GM12878 (cell line): Measurements from ENCODE around the gene FNIP1. TPM values are rescaled to one million over a fixed set of nuclear protein-coding genes. Genes with fewer than 3 reads are reported as not detected.

ENCODE experiments used
- ATAC-seq: fragments of 200-7000 bp; cut with Tn5 transposase; 3 replicates; pipeline ENCODE4 v1.9.1; 2020; ENCODE audit warnings: mild to moderate bottlenecking, moderate library complexity
- BruUV-seq: library from RNA; stranded (reverse); fragments of 400-500 nt; replicated peaks from 2 replicates; lab custom pipeline; 2021; lab: Mats Ljungman, UMichigan
- CTCF ChIA-PET: fragments of 300-600 bp; sonication (Branson Sonifier 250); formaldehyde crosslinking; extraction: SDS; loops from one replicate; lab custom pipeline; 2021; ENCODE audit warnings: inconsistent platforms; lab: Yijun Ruan, JAX
- POLR2A ChIA-PET: fragments of 350-600 bp; formaldehyde crosslinking; extraction: SDS; loops from one replicate; lab custom pipeline; 2021; ENCODE audit warnings: inconsistent platforms; lab: Charles Lee
- RAD21 ChIA-PET: fragments of 300-600 bp; sonication (Branson Sonifier 250); formaldehyde crosslinking; loops from one replicate; lab custom pipeline; 2023; ENCODE audit warnings: antibody characterized with exemption; ENCODE audit not compliant: unreplicated experiment; lab: Charles Lee
- SMC1A ChIA-PET: fragments of 300-600 bp; sonication (Branson Sonifier 250); formaldehyde crosslinking; loops from one replicate; lab custom pipeline; 2023; ENCODE audit not compliant: unreplicated experiment, uncharacterized antibody; lab: Charles Lee
- DNase-seq: peaks from one replicate; pipeline ENCODE4 v3.0.0-alpha.2; 2011; ENCODE audit warnings: low read depth, low spot score
- FAIRE-seq: peaks from 3 replicates; lab custom pipeline; 2011; peaks lifted over from hg19 to GRCh38; lab: Jason Lieb, UNC
- H2AFZ ChIP-seq: 2 replicates; pipeline ENCODE4 v1.6.0; 2011; ENCODE audit warnings: low read depth, low read length, control low read depth; ENCODE audit not compliant: control insufficient read depth
- H3K27ac ChIP-seq: 2 replicates; pipeline ENCODE4 v1.5.1; 2011; ENCODE audit warnings: control low read depth; ENCODE audit not compliant: control insufficient read depth, insufficient read depth
- H3K27me3 ChIP-seq, 2 experiments: replicated peaks in 1 of 2; 2 replicates each; pipeline versions ENCODE4 v1.6.0 to v1.6.1; 2011; ENCODE audit warnings: low read length in 1 of 2; ENCODE audit not compliant: control insufficient read depth in 2 of 2, insufficient read depth in 2 of 2
- H3K36me3 ChIP-seq, 2 experiments: 2 replicates each; pipeline ENCODE4 v1.5.1; 2011; ENCODE audit warnings: low read length in 1 of 2; ENCODE audit not compliant: control insufficient read depth in 2 of 2, insufficient read depth in 2 of 2
- H3K4me1 ChIP-seq: 2 replicates; pipeline ENCODE4 v1.6.1; 2011; ENCODE audit warnings: mild to moderate bottlenecking, low read length, moderate library complexity, mixed read lengths; ENCODE audit not compliant: control insufficient read depth, insufficient read depth
- H3K4me2 ChIP-seq: 2 replicates; pipeline ENCODE4 v1.6.0; 2011; ENCODE audit warnings: control low read depth; ENCODE audit not compliant: control insufficient read depth, insufficient read depth
- H3K4me3 ChIP-seq: fragments of 200-600 bp; sonication (generic); 2 replicates; pipeline ENCODE4 v1.5.1; 2016
- H3K79me2 ChIP-seq: 2 replicates; pipeline ENCODE4 v1.6.0; 2011; ENCODE audit warnings: low read length; ENCODE audit not compliant: control insufficient read depth, insufficient read depth
- H3K9ac ChIP-seq: 2 replicates; pipeline ENCODE4 v1.8.0; 2011; ENCODE audit warnings: low read length, control low read depth, mixed read lengths; ENCODE audit not compliant: control insufficient read depth, insufficient read depth
- H3K9me3 ChIP-seq: replicated peaks from 3 replicates; pipeline ENCODE4 v1.5.1; 2011; ENCODE audit warnings: mild to moderate bottlenecking, low read length; ENCODE audit not compliant: control insufficient read depth, insufficient read depth
- H4K20me1 ChIP-seq: 2 replicates; pipeline ENCODE4 v1.6.0; 2011; ENCODE audit not compliant: control insufficient read depth, insufficient read depth
- BMI1 ChIP-seq: fragments of 450-650 bp; IDR thresholded peaks from 2 replicates; pipeline ENCODE4 v1.6.1; 2016; ENCODE audit warnings: mild to moderate bottlenecking, moderate library complexity, borderline replicate concordance
- CHD2 ChIP-seq: IDR thresholded peaks from 2 replicates; pipeline ENCODE4 v1.6.1; 2011; ENCODE audit warnings: low read depth, low read length, improper control_type of control experiment, borderline replicate concordance
- CREM ChIP-seq: IDR thresholded peaks from 2 replicates; pipeline ENCODE4 v1.6.1; 2014; ENCODE audit warnings: antibody characterized with exemption, low read depth
- CUX1 ChIP-seq: IDR thresholded peaks from 2 replicates; pipeline ENCODE4 v1.6.1; 2012; ENCODE audit warnings: improper control_type of control experiment, low read depth, low read length; ENCODE audit not compliant: insufficient replicate concordance
- ELK1 ChIP-seq: IDR thresholded peaks from 2 replicates; pipeline ENCODE4 v1.6.1; 2012; ENCODE audit warnings: low read depth, low read length, improper control_type of control experiment
- GABPA ChIP-seq: IDR thresholded peaks from 2 replicates; pipeline ENCODE4 v1.6.1; 2014; ENCODE audit warnings: antibody characterized with exemption, low read depth, mild to moderate bottlenecking, inconsistent platforms
- RUNX3 ChIP-seq: IDR thresholded peaks from 2 replicates; pipeline ENCODE4 v1.6.1; 2012; ENCODE audit warnings: low read length, inconsistent platforms
- SMAD1 ChIP-seq: fragments of 450-650 bp; IDR thresholded peaks from 2 replicates; pipeline ENCODE4 v1.6.1; 2018; ENCODE audit warnings: mild to moderate bottlenecking, low read depth; ENCODE audit not compliant: partially characterized antibody
- ZNF24 ChIP-seq: fragments of 450-650 bp; IDR thresholded peaks from 2 replicates; pipeline ENCODE4 v1.6.1; 2017; ENCODE audit warnings: antibody characterized with exemption, mild to moderate bottlenecking
- ZZZ3 ChIP-seq: IDR thresholded peaks from 2 replicates; pipeline ENCODE4 v1.6.1; 2011; ENCODE audit warnings: low read depth; ENCODE audit not compliant: control insufficient read depth, insufficient read length
- WGBS: methylation state at CpG from one replicate; pipeline ENCODE4 v1.1.6; 2016; ENCODE audit warnings: low lambda C conversion rate; ENCODE audit not compliant: insufficient replicate concordance, insufficient coverage; ENCODE audit errors: missing lambda C conversion rate; 5-methylcytosine and 5-hydroxymethylcytosine counted together
- in situ Hi-C: fragments of 300-500 bp; cut with MboI; formaldehyde crosslinking; loops from 9 replicates; pipeline ENCODE4 v1.14.3; 2018; ENCODE audit warnings: mixed read lengths
- intact Hi-C: fragments of 100-400 bp; cut with micrococcal nuclease; formaldehyde crosslinking; loops from one replicate; pipeline ENCODE4 v1.14.2; 2022; ENCODE audit not compliant: unreplicated experiment
- polyA plus RNA-seq, 11 experiments: library from polyadenylated mRNA; depleted of rRNA in 4 of 11; unstranded in 6 of 11; stranded (reverse) in 5 of 11; fragments of >200 nt; fragmentation: Nextera tagmentation in 4 of 11; fragmentation: Illumina TruSeq in 1 of 11; extraction: Ambion mirVana in 4 of 11; extraction: Trizol in 1 of 11; gene quantifications; 1 replicate in 1 of 11; 2 replicates in 10 of 11; pipeline versions ENCODE4 v1.2.1 to v1.2.3, GENCODE V29; 2011 to 2016; ENCODE audit warnings: inconsistent platforms in 2 of 11, missing spikeins in 2 of 11, low read depth in 1 of 11
- total RNA-seq, 4 experiments: library from RNA; depleted of rRNA in 3 of 4; stranded (reverse); fragments of >200 nt in 3 of 4; fragmentation: Illumina TruSeq in 1 of 4; extraction: Trizol in 1 of 4; gene quantifications; 2 replicates each; pipeline versions ENCODE4 v1.2.1 to v1.2.3, GENCODE V29; 2013 to 2021

FNIP1 gene
- total and polyA plus RNA-seq, 10 of the 15 experiments (the other 5 are each of a cell fraction or from before 2014, with no cell fraction given) = 4.3 to 18.0 (median 14.0) TPM

GRCh38 chr5:131773805-131774204 is 23.0 kb downstream of the FNIP1 start:
- no peak for FAIRE-seq
- peaks cover 41% of the 10 kb centered on the region for H3K79me2 ChIP-seq
- no peaks in the 10 kb centered on the region for H4K20me1 ChIP-seq
- H3K4me1 ChIP-seq = no peaks in the 10 kb centered on the region
- no peak for ATAC-seq
- ChIA-PET CTCF (interaction anchor here (1.4 kb wide), 1 partner anchor 236 kb away, joined by 3 read pairs; no protein-coding TSS in a partner anchor), RAD21 (no interaction called here)
- no peak overlapping the region for H2AFZ ChIP-seq
- no peak overlapping the region for H3K4me3 ChIP-seq
- intact Hi-C loops = no loop called here
- DNase-seq = no peak
- WGBS = 98% methylated on average over 2 of the region's 2 CpGs
- H3K9ac ChIP-seq = no peak overlapping the region
- no peaks in the 10 kb centered on the region for H3K9me3 ChIP-seq
- no peaks in the 10 kb centered on the region for H3K36me3 ChIP-seq
- no peak overlapping the region for H3K27ac ChIP-seq
- BruUV-seq = no TSS peak
- TF ChIP-seq ELK1 (no peak), CREM (no peak), CUX1 (no peak), BMI1 (no peak), GABPA (no peak), CHD2 (no peak), ZZZ3 (no peak), ZNF24 (no peak), SMAD1 (no peak), RUNX3 (no peak)
- TF ChIP-seq, all 136 proteins: peak for 0
- in situ Hi-C loops = no loop called here
- ChIA-PET SMC1A (interaction anchor here (1.2 kb wide), 1 partner anchor 9 kb away, joined by 3 read pairs; no protein-coding TSS in a partner anchor), POLR2A (interaction anchor here (1.2 kb wide), 1 partner anchor 14 kb away, joined by 3 read pairs; no protein-coding TSS in a partner anchor)
- Histone ChIP-seq H3K4me2 (no peak overlapping the region), H3K27me3 (no peaks in the 10 kb centered on the region)
